AG04450 (cell line): Measurements from ENCODE around the gene ZNF518B. TPM values are rescaled to one million over a fixed set of nuclear protein-coding genes. Genes with fewer than 3 reads are reported as not detected.
A peak's percentile ranks its signal among the peaks of the same experiment; 100 is the strongest.

Experiments
- CTCF ChIA-PET: fragments of 300-600, 350-600 bp; formaldehyde crosslinking; extraction: SDS; loops from one replicate; lab custom pipeline; 2022; ENCODE audit warnings: antibody characterized with exemption, inconsistent platforms; lab: Charles Lee
- POLR2A ChIA-PET: fragments of 350-600 bp; formaldehyde crosslinking; extraction: SDS; loops from one replicate; lab custom pipeline; 2021; ENCODE audit warnings: antibody characterized with exemption, inconsistent platforms; lab: Yijun Ruan, JAX
- DNase-seq: peaks from one replicate; pipeline ENCODE4 v3.0.0-alpha.2; 2011; ENCODE audit warnings: low read depth, low spot score
- H3K27ac ChIP-seq: one replicate; pipeline ENCODE4 v1.5.1; 2012; ENCODE audit warnings: low read depth, low read length, control low read depth
- H3K27me3 ChIP-seq: one replicate; pipeline ENCODE4 v1.6.0; 2012; ENCODE audit warnings: low read length; ENCODE audit not compliant: control insufficient read depth, insufficient read depth
- H3K4me3 ChIP-seq: 2 replicates; pipeline ENCODE4 v1.5.1; 2011; ENCODE audit warnings: mild to moderate bottlenecking, low read depth, low read length, control low read depth
- H3K9me3 ChIP-seq: 2 replicates; pipeline ENCODE4 v1.5.1; 2012; ENCODE audit warnings: low read length; ENCODE audit not compliant: control insufficient read depth, insufficient read depth
- CTCF ChIP-seq: IDR thresholded peaks from 2 replicates; pipeline ENCODE4 v1.5.1; 2011; ENCODE audit warnings: low read depth, low read length, control low read depth, inconsistent platforms
- polyA plus RNA-seq: library from polyadenylated mRNA; depleted of rRNA; stranded (reverse); fragments of >200 nt; gene quantifications from 2 replicates; pipeline ENCODE4 v1.2.3, GENCODE V29; 2011

Gene ZNF518B
- polyA plus RNA-seq, 1 experiment, result 22.9 TPM

GRCh38 chr4:10466161-10466560 is 8.9 kb upstream of the ZNF518B start:
- H3K4me3 ChIP-seq, result no peak overlapping the region
- CTCF ChIA-PET, result no interaction called here
- no peak overlapping the region for H3K27ac ChIP-seq
- peaks cover 13% of the 10 kb centered on the region for H3K27me3 ChIP-seq
- no peak for TF ChIP-seq CTCF
- no peak for DNase-seq
- H3K9me3 ChIP-seq, result peaks cover 8% of the 10 kb centered on the region
- POLR2A ChIA-PET, result interaction anchor here (0.6 kb wide), 1 partner anchor 349 kb away, joined by 3 read pairs; the partner anchor contains the start of gene WDR1

GRCh38 chr4:10462876-10463275 is 5.7 kb upstream of the ZNF518B start:
- POLR2A ChIA-PET, result no interaction called here
- H3K27me3 ChIP-seq, result peaks cover 13% of the 10 kb centered on the region
- no peak overlapping the region for H3K4me3 ChIP-seq
- peaks cover 11% of the 10 kb centered on the region for H3K9me3 ChIP-seq
- DNase-seq, result no peak
- TF ChIP-seq CTCF, result no peak
- CTCF ChIA-PET, result interaction anchor here (2.9 to 4.1 kb wide), 2 partner anchors 11 to 305 kb away, joined by 8 to 29 read pairs; no protein-coding TSS in a partner anchor
- H3K27ac ChIP-seq, result no peak overlapping the region

GRCh38 chr4:10461850-10462400 is 4.7 kb upstream of the ZNF518B start:
- H3K4me3 ChIP-seq, result peak overlapping the region; percentile 53
- no peak overlapping the region for H3K27ac ChIP-seq
- CTCF ChIA-PET, result interaction anchor here (0.6 to 4.1 kb wide), 20 partner anchors 8 to 1797 kb away, joined by 3 to 29 read pairs (median 4); no protein-coding TSS in a partner anchor
- H3K9me3 ChIP-seq, result peaks cover 16% of the 10 kb centered on the region
- POLR2A ChIA-PET, result interaction anchor here (0.6 to 1.4 kb wide), 2 partner anchors 345 to 353 kb away, joined by 3 to 5 read pairs; partner anchors contain the start of gene WDR1
- DNase-seq, result no peak
- TF ChIP-seq CTCF, result no peak
- H3K27me3 ChIP-seq, result peaks cover 13% of the 10 kb centered on the region

- ChIA-PET CTCF (interaction anchor here (0.5 to 4.1 kb wide), 28 partner anchors 8 to 1798 kb away, joined by 3 to 29 read pairs (median 4); no protein-coding TSS in a partner anchor), POLR2A (interaction anchor here (0.6 to 1.4 kb wide), 2 partner anchors 344 to 353 kb away, joined by 3 to 5 read pairs; partner anchors contain the start of gene WDR1)
- no peak for DNase-seq
These were observed 4.0 kb upstream of the ZNF518B start for GRCh38 chr4:10461091-10461849.

More at GRCh38 chr4:10461091-10461849, 4.0 kb upstream of the ZNF518B start:
- Histone ChIP-seq H3K9me3 (peaks cover 20% of the 10 kb centered on the region), H3K4me3 (peak overlapping the region; percentile 53), H3K27ac (no peak overlapping the region), H3K27me3 (peaks cover 13% of the 10 kb centered on the region)
- peak; percentile 74 for TF ChIP-seq CTCF
